ENCODE measurements around the gene RDH16.
A peak's percentile ranks its signal among the peaks of the same experiment; 100 is the strongest.

Gene RDH16

GRCh38 chr12:56957229-56958052 is at the start of gene RDH16:
Gene RDH16 (minus strand): TSS chr12:56957608. CDS start chr12:56957462, 146 bp downstream.
- DNase-seq, result peak; percentile 11

GRCh38 chr12:57006809-57007475 is 49.5 kb upstream of the RDH16 start:
- DNase-seq, result no peak

- peak; percentile 72 for DNase-seq
These were observed 48.8 kb upstream of the RDH16 start, which contains the start of gene ZBTB39 for GRCh38 chr12:57005980-57006808. Gene ZBTB39 (minus strand): TSS chr12:57006546. CDS start chr12:57004917, 1,629 bp downstream.

- no peak for DNase-seq
These were observed 47.2 kb upstream of the RDH16 start for GRCh38 chr12:57004651-57005050.

GRCh38 chr12:57003395-57003794 is 46.0 kb upstream of the RDH16 start:
- DNase-seq, result no peak

- peak; percentile 36 for DNase-seq
These were observed 44.1 kb upstream of the RDH16 start for GRCh38 chr12:57001448-57001906.

- no peak for DNase-seq
These were observed 43.0 kb upstream of the RDH16 start for GRCh38 chr12:57000393-57000792.

- DNase-seq, result no peak
These were observed 42.0 kb upstream of the RDH16 start for GRCh38 chr12:56999456-56999855.

- DNase-seq, result no peak
These were observed 41.6 kb upstream of the RDH16 start for GRCh38 chr12:56998981-56999380.

- no peak for DNase-seq
These were observed 40.9 kb upstream of the RDH16 start for GRCh38 chr12:56998316-56998715.

GRCh38 chr12:56996793-56997545 is 39.6 kb upstream of the RDH16 start:
- no peak for DNase-seq

- no peak for DNase-seq
These were observed 38.6 kb upstream of the RDH16 start for GRCh38 chr12:56995930-56996496.

GRCh38 chr12:56995201-56995929 is 38.0 kb upstream of the RDH16 start:
- no peak for DNase-seq

- no peak for DNase-seq
These were observed 36.9 kb upstream of the RDH16 start for GRCh38 chr12:56994231-56994746.

- no peak for DNase-seq
These were observed 35.9 kb upstream of the RDH16 start for GRCh38 chr12:56993346-56993745.

- DNase-seq, result no peak
These were observed 34.2 kb upstream of the RDH16 start for GRCh38 chr12:56991319-56992246.

GRCh38 chr12:56990648-56991318 is 33.4 kb upstream of the RDH16 start:
- no peak for DNase-seq

- no peak for DNase-seq
These were observed 32.6 kb upstream of the RDH16 start for GRCh38 chr12:56989861-56990610.
